IMR-90 (cell line): ENCODE results near the gene RAD51B. TPM values are rescaled to one million over a fixed set of nuclear protein-coding genes. Genes with fewer than 3 reads are reported as not detected.

Source experiments
- ATAC-seq: fragments of 200-7000 bp; cut with Tn5 transposase; 2 replicates; pipeline ENCODE4 v1.9.1; 2020; ENCODE audit warnings: low read depth, mild to moderate bottlenecking, moderate library complexity
- BruUV-seq: library from RNA; stranded (reverse); fragments of 400-500 nt; replicated peaks from 2 replicates; lab custom pipeline; 2021; lab: Mats Ljungman, UMichigan
- CTCF ChIA-PET: fragments of 300-600 bp; formaldehyde crosslinking; extraction: SDS; loops from one replicate; lab custom pipeline; 2021; ENCODE audit warnings: antibody characterized with exemption; lab: Yijun Ruan, JAX
- POLR2A ChIA-PET: fragments of 300-600 bp; sonication (Branson Sonifier 250); formaldehyde crosslinking; loops from one replicate; lab custom pipeline; 2022; ENCODE audit warnings: antibody characterized with exemption; ENCODE audit not compliant: unreplicated experiment; lab: Charles Lee
- DNase-seq: peaks from one replicate; pipeline ENCODE4 v3.0.0; 2013
- H2AFZ ChIP-seq: replicated peaks from 2 replicates; pipeline ENCODE3; 2013; ENCODE audit warnings: low read length, mild to moderate bottlenecking; ENCODE audit not compliant: poor library complexity
- H2AK5ac ChIP-seq: 2 replicates; pipeline ENCODE4 v1.6.1; 2013; ENCODE audit warnings: low read depth, low read length, inconsistent platforms
- H2AK9ac ChIP-seq: replicated peaks from 2 replicates; pipeline ENCODE3; 2013; ENCODE audit warnings: mild to moderate bottlenecking, low read depth, low read length, moderate library complexity; ENCODE audit not compliant: poor library complexity
- H2BK120ac ChIP-seq: 2 replicates; pipeline ENCODE4 v1.6.1; 2013; ENCODE audit warnings: low read depth, low read length, inconsistent platforms
- H2BK15ac ChIP-seq: 3 replicates; pipeline ENCODE4 v1.6.1; 2013; ENCODE audit warnings: low read depth, low read length, inconsistent platforms
- H2BK20ac ChIP-seq: 2 replicates; pipeline ENCODE4 v1.6.1; 2013; ENCODE audit warnings: low read depth, mild to moderate bottlenecking, inconsistent platforms, low read length, moderate library complexity
- H2BK5ac ChIP-seq: 2 replicates; pipeline ENCODE4 v1.6.1; 2013; ENCODE audit warnings: mild to moderate bottlenecking, low read depth, low read length, inconsistent platforms; ENCODE audit not compliant: poor library complexity, severe bottlenecking
- H3K14ac ChIP-seq: replicated peaks from 2 replicates; pipeline ENCODE4 v1.6.1; 2013; ENCODE audit warnings: low read depth, low read length, inconsistent platforms
- H3K18ac ChIP-seq: 2 replicates; pipeline ENCODE4 v1.6.1; 2013; ENCODE audit warnings: low read depth, low read length, control low read depth
- H3K23ac ChIP-seq: 2 replicates; pipeline ENCODE4 v1.6.1; 2013; ENCODE audit warnings: low read depth, low read length, inconsistent platforms
- H3K27ac ChIP-seq: 2 replicates; pipeline ENCODE4 v1.5.1; 2013; ENCODE audit warnings: mild to moderate bottlenecking, control low read depth, low read length; ENCODE audit not compliant: insufficient read depth
- H3K27me3 ChIP-seq: 2 replicates; pipeline ENCODE4 v1.6.1; 2013; ENCODE audit warnings: low read length; ENCODE audit not compliant: control insufficient read depth, insufficient read depth
- H3K36me3 ChIP-seq: 2 replicates; pipeline ENCODE4 v1.6.1; 2013; ENCODE audit warnings: low read length, mixed read lengths; ENCODE audit not compliant: control insufficient read depth, insufficient read depth
- H3K4ac ChIP-seq: 2 replicates; pipeline ENCODE4 v1.6.1; 2013; ENCODE audit warnings: low read depth, low read length, inconsistent platforms
- H3K4me1 ChIP-seq: 2 replicates; pipeline ENCODE4 v1.6.1; 2013; ENCODE audit warnings: low read length, mixed read lengths; ENCODE audit not compliant: control insufficient read depth, insufficient read depth
- H3K4me2 ChIP-seq: 2 replicates; pipeline ENCODE4 v1.6.1; 2013; ENCODE audit warnings: low read depth, mild to moderate bottlenecking, control low read depth, low read length, moderate library complexity
- H3K4me3 ChIP-seq: 2 replicates; pipeline ENCODE4 v1.5.1; 2013; ENCODE audit warnings: low read depth, mild to moderate bottlenecking, control low read depth, low read length, moderate library complexity; ENCODE audit not compliant: insufficient read depth
- H3K56ac ChIP-seq: 2 replicates; pipeline ENCODE4 v1.6.1; 2013; ENCODE audit warnings: low read length, inconsistent platforms; ENCODE audit not compliant: insufficient read depth; ENCODE audit errors: extremely low read depth
- H3K79me1 ChIP-seq, 2 experiments: 2 replicates each; pipeline ENCODE4 v1.6.1; 2013; ENCODE audit warnings: low read length in 2 of 2, inconsistent platforms in 1 of 2, low read depth in 1 of 2
- H3K9ac ChIP-seq: 2 replicates; pipeline ENCODE4 v1.6.1; 2013; ENCODE audit warnings: low read depth, low read length, control low read depth
- H3K9me1 ChIP-seq: 2 replicates; pipeline ENCODE4 v1.6.1; 2013; ENCODE audit warnings: low read length, inconsistent platforms; ENCODE audit not compliant: insufficient read depth
- H3K9me3 ChIP-seq: 2 replicates; pipeline ENCODE4 v1.6.1; 2013; ENCODE audit warnings: low read length; ENCODE audit not compliant: control insufficient read depth, insufficient read depth
- H4K20me1 ChIP-seq: 2 replicates; pipeline ENCODE4 v1.6.1; 2013; ENCODE audit warnings: low read length, inconsistent platforms; ENCODE audit not compliant: insufficient read depth
- H4K5ac ChIP-seq: 2 replicates; pipeline ENCODE4 v1.6.1; 2013; ENCODE audit warnings: mild to moderate bottlenecking, low read depth, low read length, control low read depth
- H4K8ac ChIP-seq, 2 experiments: 2 replicates each; pipeline ENCODE4 v1.6.1; 2013; ENCODE audit warnings: low read depth in 2 of 2, low read length in 2 of 2, control low read depth in 1 of 2, inconsistent platforms in 1 of 2
- H4K91ac ChIP-seq: 2 replicates; pipeline ENCODE4 v1.6.1; 2013; ENCODE audit warnings: low read depth, low read length, inconsistent platforms; ENCODE audit not compliant: insufficient read depth
- BHLHE40 ChIP-seq: fragments of 150-350 bp; IDR thresholded peaks from 2 replicates; pipeline ENCODE4 v1.6.1; 2016; ENCODE audit warnings: mild to moderate bottlenecking, low read depth, low read length
- CHD1 ChIP-seq: IDR thresholded peaks from 2 replicates; pipeline ENCODE4 v1.6.1; 2012; ENCODE audit warnings: low read depth, low read length, improper control_type of control experiment
- CTCF ChIP-seq: conservative IDR thresholded peaks from 2 replicates; pipeline ENCODE4 v1.5.1; 2012; ENCODE audit warnings: mild to moderate bottlenecking, low read depth, low read length, improper control_type of control experiment
- ELK1 ChIP-seq: fragments of 150-350 bp; IDR thresholded peaks from 2 replicates; pipeline ENCODE4 v1.6.1; 2016; ENCODE audit warnings: low read depth, mild to moderate bottlenecking, low read length, moderate library complexity, borderline replicate concordance
- FOS ChIP-seq: fragments of 150-350 bp; IDR thresholded peaks from 2 replicates; pipeline ENCODE4 v1.6.1; 2016; ENCODE audit warnings: low read depth, low read length
- MAFK ChIP-seq: IDR thresholded peaks from 2 replicates; pipeline ENCODE4 v1.6.1; 2012; ENCODE audit warnings: low read depth, low read length, improper control_type of control experiment
- MAZ ChIP-seq: IDR thresholded peaks from 2 replicates; pipeline ENCODE4 v1.6.1; 2012; ENCODE audit warnings: low read depth, mild to moderate bottlenecking, low read length, improper control_type of control experiment, moderate library complexity, borderline replicate concordance
- MXI1 ChIP-seq: IDR thresholded peaks from 2 replicates; pipeline ENCODE4 v1.6.1; 2012; ENCODE audit warnings: low read depth, mild to moderate bottlenecking, low read length, moderate library complexity, borderline replicate concordance
- NFE2L2 ChIP-seq: fragments of 150-350 bp; IDR thresholded peaks from 2 replicates; pipeline ENCODE4 v1.6.1; 2016; ENCODE audit warnings: low read depth, mild to moderate bottlenecking, low read length
- POLR2A ChIP-seq: IDR thresholded peaks from 2 replicates; pipeline ENCODE4 v1.6.1; 2012; ENCODE audit warnings: mild to moderate bottlenecking, low read depth, low read length
- RAD21 ChIP-seq: IDR thresholded peaks from 2 replicates; pipeline ENCODE4 v1.6.1; 2012; ENCODE audit warnings: low read length, improper control_type of control experiment
- RCOR1 ChIP-seq: IDR thresholded peaks from 2 replicates; pipeline ENCODE4 v1.6.1; 2012; ENCODE audit warnings: mild to moderate bottlenecking, low read length, improper control_type of control experiment; ENCODE audit not compliant: insufficient replicate concordance
- RFX5 ChIP-seq: IDR thresholded peaks from 2 replicates; pipeline ENCODE4 v1.8.0; 2012; ENCODE audit warnings: low read depth, mild to moderate bottlenecking, low read length, moderate library complexity
- WGBS, 2 experiments: methylation state at CpG; one replicate each; pipeline versions ENCODE4 v1.1.5 to v1.1.7; 2013; ENCODE audit warnings: missing lambda C conversion rate in 2 of 2; ENCODE audit not compliant: insufficient read length in 1 of 2; ENCODE audit errors: extremely low coverage in 2 of 2; 5-methylcytosine and 5-hydroxymethylcytosine counted together
- dilution Hi-C: fragments of 300-500 bp; cut with HindIII; formaldehyde crosslinking; loops from one replicate; pipeline ENCODE4 v1.14.3; 2018; ENCODE audit warnings: low sequenced_read_pairs; ENCODE audit not compliant: unreplicated experiment
- in situ Hi-C: fragments of 300-500 bp; cut with MboI; formaldehyde crosslinking; loops from 3 replicates; pipeline ENCODE4 v1.14.3; 2019; ENCODE audit warnings: low sequenced_read_pairs, inconsistent platforms, mixed read lengths
- intact Hi-C: fragments of 100-400 bp; cut with micrococcal nuclease; formaldehyde crosslinking; loops from 2 replicates; pipeline ENCODE4 v1.10.0; 2022
- polyA plus RNA-seq, 3 experiments: library from polyadenylated mRNA; depleted of rRNA; stranded (reverse); fragments of >200 nt; gene quantifications; 2 replicates each; pipeline ENCODE4 v1.2.3, GENCODE V29; 2012; ENCODE audit warnings: low replicate concordance in 1 of 3
- total RNA-seq: library from RNA; depleted of rRNA; stranded (reverse); fragments of >200 nt; gene quantifications from 2 replicates; pipeline ENCODE4 v1.2.3, GENCODE V29; 2012

Gene RAD51B
- total and polyA plus RNA-seq, 2 of the 4 experiments (the other 2 are of a cell fraction) = 5.1 to 18.8 TPM

- TF ChIP-seq ELK1 = no peak
- TF ChIP-seq FOS = no peak
Measured at GRCh38 chr14:68264260-68264569, 444.6 kb downstream of the RAD51B start (continued).

GRCh38 chr14:68266998-68267397 is 447.4 kb downstream of the RAD51B start:
- Histone ChIP-seq H3K23ac (no peak overlapping the region), H3K4me1 (0 out of 2 replicates have a peak, but pooled peaks cover 4% of the 10 kb centered on the region), H3K14ac (no peak overlapping the region), H3K4me2 (no peak overlapping the region), H3K27me3 (no peaks in the 10 kb centered on the region), H3K4me3 (no peak overlapping the region), H3K27ac (no peak overlapping the region), H2BK5ac (no peak overlapping the region), H2BK120ac (no peak overlapping the region), H4K5ac (no peak overlapping the region), H3K4ac (no peak overlapping the region), H3K36me3 (no peaks in the 10 kb centered on the region), H3K56ac (no peak overlapping the region), H3K79me1 (no peaks in the 10 kb centered on the region), H2AK9ac (no peak overlapping the region), H2BK20ac (no peak overlapping the region), H4K8ac (no peak overlapping the region), H2BK15ac (no peak overlapping the region), H3K9me1 (no peaks in the 10 kb centered on the region), H4K20me1 (no peaks in the 10 kb centered on the region), H2AK5ac (no peak overlapping the region), H3K18ac (no peak overlapping the region), H3K9ac (no peak overlapping the region), H2AFZ (no peak overlapping the region), H4K91ac (no peak overlapping the region), H3K9me3 (no peaks in the 10 kb centered on the region)
- DNase-seq = no peak
- 95% methylated on average over 3 of the region's 7 CpGs; no CpG with 5 or more reads in 1 of the 2 experiments for WGBS, 2 experiments
- in situ Hi-C loops (no loop called here), dilution Hi-C loops (no loop called here), intact Hi-C loops (no loop called here)
- no peak for ATAC-seq
- ChIA-PET CTCF (no interaction called here), POLR2A (no interaction called here)
- no TSS peak for BruUV-seq
- no peak for TF ChIP-seq MAFK
- TF ChIP-seq ELK1 = no peak
- no peak for TF ChIP-seq RFX5
- TF ChIP-seq POLR2A = no peak
- no peak for TF ChIP-seq CTCF
- TF ChIP-seq MXI1 = no peak
- TF ChIP-seq FOS = no peak
- no peak for TF ChIP-seq BHLHE40
- no peak for TF ChIP-seq NFE2L2
- no peak for TF ChIP-seq MAZ
- TF ChIP-seq CHD1 = no peak
- TF ChIP-seq RAD21 = no peak
- TF ChIP-seq RCOR1 = no peak
